GM23338 (cell line): ENCODE data around the gene ENPP4. TPM values are rescaled to one million over a fixed set of nuclear protein-coding genes. Genes with fewer than 3 reads are reported as not detected.

ENCODE experiments used
- ATAC-seq: fragments of 200-7000 bp; cut with Tn5 transposase; 3 replicates; pipeline ENCODE4 v1.9.1; 2020
- DNase-seq: peaks from one replicate; pipeline ENCODE4 v3.0.0-alpha.2; 2015; ENCODE audit warnings: low spot score
- H2AFZ ChIP-seq: fragments of 200-600 bp; sonication (generic); 2 replicates; pipeline ENCODE4 v1.8.0; 2016; ENCODE audit warnings: antibody characterized with exemption, mild to moderate bottlenecking, moderate library complexity
- H3F3A ChIP-seq: fragments of 200-600 bp; sonication (generic); replicated peaks from 2 replicates; pipeline ENCODE4 v1.8.0; 2017; ENCODE audit warnings: antibody characterized with exemption, mixed run types, low read depth
- H3K27ac ChIP-seq: fragments of 200-600 bp; sonication (generic); 2 replicates; pipeline ENCODE4 v1.6.1; 2016; ENCODE audit warnings: low read depth
- H3K27me3 ChIP-seq: fragments of 200-600 bp; sonication (generic); 2 replicates; pipeline ENCODE4 v1.8.0; 2016; ENCODE audit warnings: mild to moderate bottlenecking, mixed run types, moderate library complexity; ENCODE audit not compliant: insufficient read depth
- H3K36me3 ChIP-seq: fragments of 200-600 bp; sonication (generic); 2 replicates; pipeline ENCODE4 v1.8.0; 2016; ENCODE audit warnings: mild to moderate bottlenecking; ENCODE audit not compliant: insufficient read depth
- H3K4me1 ChIP-seq: fragments of 200-600 bp; sonication (generic); 2 replicates; pipeline ENCODE4 v1.8.0; 2016; ENCODE audit warnings: mild to moderate bottlenecking, moderate library complexity; ENCODE audit not compliant: insufficient read depth
- H3K4me2 ChIP-seq: fragments of 200-600 bp; sonication (generic); 2 replicates; pipeline ENCODE4 v1.7.1; 2017; ENCODE audit warnings: mixed run types
- H3K4me3 ChIP-seq: fragments of 200-600 bp; sonication (generic); 2 replicates; pipeline ENCODE4 v1.6.1; 2016; ENCODE audit warnings: mixed run types
- H3K79me2 ChIP-seq: fragments of 200-600 bp; sonication (generic); replicated peaks from 2 replicates; pipeline ENCODE4 v1.8.0; 2017; ENCODE audit warnings: mild to moderate bottlenecking; ENCODE audit not compliant: insufficient read depth
- H3K9me2 ChIP-seq: fragments of 200-600 bp; sonication (generic); 2 replicates; pipeline ENCODE4 v1.8.0; 2017; ENCODE audit not compliant: insufficient read depth
- H4K20me1 ChIP-seq: fragments of 200-600 bp; sonication (generic); replicated peaks from 2 replicates; pipeline ENCODE4 v1.8.0; 2017; ENCODE audit warnings: mild to moderate bottlenecking; ENCODE audit not compliant: insufficient read depth
- H3K27ac Mint-ChIP-seq: 2 replicates; pipeline ENCODE4 v1.8.0; 2020; ENCODE audit warnings: inconsistent platforms, mild to moderate bottlenecking, moderate library complexity, mixed read lengths
- H3K27me3 Mint-ChIP-seq: 3 replicates; pipeline ENCODE4 v1.8.0; 2022; ENCODE audit warnings: low read depth, mild to moderate bottlenecking, moderate library complexity, mixed read lengths, inconsistent platforms; ENCODE audit not compliant: insufficient read depth, poor library complexity
- H3K36me3 Mint-ChIP-seq: 3 replicates; pipeline ENCODE4 v1.8.0; 2021; ENCODE audit warnings: low read depth, mild to moderate bottlenecking, inconsistent platforms, moderate library complexity, mixed read lengths
- H3K4me1 Mint-ChIP-seq: 3 replicates; pipeline ENCODE4 v1.8.0; 2020; ENCODE audit warnings: mild to moderate bottlenecking, inconsistent platforms, mixed read lengths
- H3K4me3 Mint-ChIP-seq: 3 replicates; pipeline ENCODE4 v1.8.0; 2021; ENCODE audit warnings: moderate library complexity, mild to moderate bottlenecking, inconsistent platforms, mixed read lengths
- H3K9me3 Mint-ChIP-seq: 3 replicates; pipeline ENCODE4 v1.8.0; 2020; ENCODE audit warnings: moderate library complexity, mild to moderate bottlenecking, inconsistent platforms, mixed read lengths
- CREB1 ChIP-seq: fragments of 250-450 bp; sonication (Bioruptor Pico); IDR thresholded peaks from 2 replicates; pipeline ENCODE4 v1.5.0; 2020; ENCODE audit warnings: low read depth, mild to moderate bottlenecking, moderate library complexity
- EZH2 ChIP-seq: fragments of 200-600 bp; sonication (generic); IDR thresholded peaks from one replicate; pipeline ENCODE4 v1.8.0; 2017; ENCODE audit warnings: antibody characterized with exemption, mild to moderate bottlenecking, low read depth; ENCODE audit not compliant: unreplicated experiment
- EZH2phosphoT487 ChIP-seq: fragments of 200-600 bp; sonication (generic); IDR thresholded peaks from one replicate; pipeline ENCODE4 v1.8.1; 2018; ENCODE audit warnings: antibody characterized with exemption; ENCODE audit not compliant: unreplicated experiment
- JUNB ChIP-seq: IDR thresholded peaks from one replicate; pipeline ENCODE4 v1.6.1; 2016; ENCODE audit warnings: antibody characterized with exemption; ENCODE audit not compliant: unreplicated experiment
- NANOG ChIP-seq: IDR thresholded peaks from 2 replicates; pipeline ENCODE4 v1.6.1; 2016; ENCODE audit warnings: antibody characterized with exemption, borderline replicate concordance
- POLR2AphosphoS5 ChIP-seq: IDR thresholded peaks from 2 replicates; pipeline ENCODE4 v1.6.1; 2016; ENCODE audit warnings: antibody characterized with exemption, low read depth
- STAT1 ChIP-seq: IDR thresholded peaks from one replicate; pipeline ENCODE4 v1.6.1; 2016; ENCODE audit warnings: antibody characterized with exemption; ENCODE audit not compliant: unreplicated experiment
- ZNF114 ChIP-seq: fragments of 250-450 bp; sonication (Bioruptor Pico); IDR thresholded peaks from 2 replicates; pipeline ENCODE4 v1.5.0; 2020; ENCODE audit warnings: mild to moderate bottlenecking, moderate library complexity
- ZNF331 ChIP-seq: fragments of 250-450 bp; sonication (Bioruptor Pico); IDR thresholded peaks from 2 replicates; pipeline ENCODE4 v1.5.0; 2020; ENCODE audit warnings: low read depth, mild to moderate bottlenecking, moderate library complexity
- polyA plus RNA-seq: library from polyadenylated mRNA; unstranded; fragments of >200 nt; fragmentation: Nextera tagmentation; extraction: Ambion mirVana; gene quantifications from 2 replicates; pipeline ENCODE4 v1.2.1, GENCODE V29; 2016
- total RNA-seq: library from RNA; depleted of rRNA; stranded (reverse); fragments of >200 nt; shearing (Covaris generic); gene quantifications from 2 replicates; pipeline ENCODE4 v1.2.3, GENCODE V29; 2014
- TF ChIP-seq, protein P1 (sequence below): IDR thresholded peaks from 2 replicates; pipeline ENCODE4 v1.6.1; 2016; ENCODE audit warnings: antibody characterized with exemption
- TF ChIP-seq, protein P2 (sequence below): IDR thresholded peaks from one replicate; pipeline ENCODE4 v1.6.1; 2018; ENCODE audit warnings: antibody characterized with exemption; ENCODE audit not compliant: unreplicated experiment
- TF ChIP-seq, protein P3 (sequence below), 2 experiments: fragments of 200-600 bp in 1 of 2; sonication (generic) in 1 of 2; conservative IDR thresholded peaks; 2 replicates each; pipeline versions ENCODE4 v1.5.1 to v1.6.1; 2016 to 2017; ENCODE audit warnings: antibody characterized with exemption in 2 of 2, low read depth in 2 of 2, mild to moderate bottlenecking in 2 of 2, moderate library complexity in 1 of 2
- TF ChIP-seq, protein P4 (sequence below): fragments of 250-450 bp; sonication (Bioruptor Pico); IDR thresholded peaks from 2 replicates; pipeline ENCODE4 v1.5.0; 2020; ENCODE audit warnings: mild to moderate bottlenecking, moderate library complexity

Gene ENPP4
- total and polyA plus RNA-seq, 2 experiments from 2014 or later = 2.2 to 4.4 TPM

DNA sequence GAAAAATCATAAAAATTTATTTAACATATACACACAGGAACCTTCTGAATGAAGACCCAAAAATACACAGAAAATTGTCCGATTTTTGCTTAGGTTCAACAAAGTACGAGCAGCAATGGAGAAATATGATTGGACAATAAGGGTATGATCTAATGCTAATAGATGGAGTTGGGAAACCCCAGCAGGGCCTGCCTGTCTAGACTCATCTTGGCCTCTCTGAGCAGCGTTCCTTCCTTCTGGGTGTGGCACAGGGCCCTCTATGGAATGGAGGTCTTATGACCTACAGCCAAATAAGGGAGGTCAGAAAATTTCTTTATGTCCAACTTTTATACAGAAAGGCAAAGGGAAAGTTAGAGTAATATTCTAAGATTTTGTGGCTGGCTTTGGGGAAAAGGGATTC, 27.7 kb upstream of the ENPP4 start:
- peaks cover 4% of the 10 kb centered on the region for H3K27me3 Mint-ChIP-seq
- H3K4me3 Mint-ChIP-seq = no peak overlapping the region
- peaks cover 1% of the 10 kb centered on the region; the same call in 1 of the 3 replicates for H3K36me3 Mint-ChIP-seq
- H3K4me1 Mint-ChIP-seq = no peaks in the 10 kb centered on the region
- Histone ChIP-seq H3K4me2 (no peak overlapping the region), H2AFZ (no peak overlapping the region), H3K27me3 (no peaks in the 10 kb centered on the region), H3K79me2 (no peaks in the 10 kb centered on the region), H3K4me1 (no peaks in the 10 kb centered on the region), H3K36me3 (0 out of 2 replicates have a peak, but pooled peaks cover 4% of the 10 kb centered on the region), H3F3A (no peaks in the 10 kb centered on the region), H3K9me2 (no peaks in the 10 kb centered on the region; the same call in 1 of the 2 replicates), H3K27ac (no peak overlapping the region), H4K20me1 (no peaks in the 10 kb centered on the region), H3K4me3 (no peak overlapping the region)
- TF ChIP-seq, protein P1, sequence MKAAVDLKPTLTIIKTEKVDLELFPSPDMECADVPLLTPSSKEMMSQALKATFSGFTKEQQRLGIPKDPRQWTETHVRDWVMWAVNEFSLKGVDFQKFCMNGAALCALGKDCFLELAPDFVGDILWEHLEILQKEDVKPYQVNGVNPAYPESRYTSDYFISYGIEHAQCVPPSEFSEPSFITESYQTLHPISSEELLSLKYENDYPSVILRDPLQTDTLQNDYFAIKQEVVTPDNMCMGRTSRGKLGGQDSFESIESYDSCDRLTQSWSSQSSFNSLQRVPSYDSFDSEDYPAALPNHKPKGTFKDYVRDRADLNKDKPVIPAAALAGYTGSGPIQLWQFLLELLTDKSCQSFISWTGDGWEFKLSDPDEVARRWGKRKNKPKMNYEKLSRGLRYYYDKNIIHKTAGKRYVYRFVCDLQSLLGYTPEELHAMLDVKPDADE = no peak
- TF ChIP-seq EZH2phosphoT487 (no peak), ZNF114 (CRISPR knock-in tag) (no peak), POLR2AphosphoS5 (no peak), EZH2 (no peak), JUNB (no peak), STAT1 (no peak), NANOG (no peak), ZNF331 (CRISPR knock-in tag) (no peak), CREB1 (CRISPR knock-in tag) (no peak)
- TF ChIP-seq, protein P2, sequence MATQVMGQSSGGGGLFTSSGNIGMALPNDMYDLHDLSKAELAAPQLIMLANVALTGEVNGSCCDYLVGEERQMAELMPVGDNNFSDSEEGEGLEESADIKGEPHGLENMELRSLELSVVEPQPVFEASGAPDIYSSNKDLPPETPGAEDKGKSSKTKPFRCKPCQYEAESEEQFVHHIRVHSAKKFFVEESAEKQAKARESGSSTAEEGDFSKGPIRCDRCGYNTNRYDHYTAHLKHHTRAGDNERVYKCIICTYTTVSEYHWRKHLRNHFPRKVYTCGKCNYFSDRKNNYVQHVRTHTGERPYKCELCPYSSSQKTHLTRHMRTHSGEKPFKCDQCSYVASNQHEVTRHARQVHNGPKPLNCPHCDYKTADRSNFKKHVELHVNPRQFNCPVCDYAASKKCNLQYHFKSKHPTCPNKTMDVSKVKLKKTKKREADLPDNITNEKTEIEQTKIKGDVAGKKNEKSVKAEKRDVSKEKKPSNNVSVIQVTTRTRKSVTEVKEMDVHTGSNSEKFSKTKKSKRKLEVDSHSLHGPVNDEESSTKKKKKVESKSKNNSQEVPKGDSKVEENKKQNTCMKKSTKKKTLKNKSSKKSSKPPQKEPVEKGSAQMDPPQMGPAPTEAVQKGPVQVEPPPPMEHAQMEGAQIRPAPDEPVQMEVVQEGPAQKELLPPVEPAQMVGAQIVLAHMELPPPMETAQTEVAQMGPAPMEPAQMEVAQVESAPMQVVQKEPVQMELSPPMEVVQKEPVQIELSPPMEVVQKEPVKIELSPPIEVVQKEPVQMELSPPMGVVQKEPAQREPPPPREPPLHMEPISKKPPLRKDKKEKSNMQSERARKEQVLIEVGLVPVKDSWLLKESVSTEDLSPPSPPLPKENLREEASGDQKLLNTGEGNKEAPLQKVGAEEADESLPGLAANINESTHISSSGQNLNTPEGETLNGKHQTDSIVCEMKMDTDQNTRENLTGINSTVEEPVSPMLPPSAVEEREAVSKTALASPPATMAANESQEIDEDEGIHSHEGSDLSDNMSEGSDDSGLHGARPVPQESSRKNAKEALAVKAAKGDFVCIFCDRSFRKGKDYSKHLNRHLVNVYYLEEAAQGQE = no peak
- TF ChIP-seq, protein P3, sequence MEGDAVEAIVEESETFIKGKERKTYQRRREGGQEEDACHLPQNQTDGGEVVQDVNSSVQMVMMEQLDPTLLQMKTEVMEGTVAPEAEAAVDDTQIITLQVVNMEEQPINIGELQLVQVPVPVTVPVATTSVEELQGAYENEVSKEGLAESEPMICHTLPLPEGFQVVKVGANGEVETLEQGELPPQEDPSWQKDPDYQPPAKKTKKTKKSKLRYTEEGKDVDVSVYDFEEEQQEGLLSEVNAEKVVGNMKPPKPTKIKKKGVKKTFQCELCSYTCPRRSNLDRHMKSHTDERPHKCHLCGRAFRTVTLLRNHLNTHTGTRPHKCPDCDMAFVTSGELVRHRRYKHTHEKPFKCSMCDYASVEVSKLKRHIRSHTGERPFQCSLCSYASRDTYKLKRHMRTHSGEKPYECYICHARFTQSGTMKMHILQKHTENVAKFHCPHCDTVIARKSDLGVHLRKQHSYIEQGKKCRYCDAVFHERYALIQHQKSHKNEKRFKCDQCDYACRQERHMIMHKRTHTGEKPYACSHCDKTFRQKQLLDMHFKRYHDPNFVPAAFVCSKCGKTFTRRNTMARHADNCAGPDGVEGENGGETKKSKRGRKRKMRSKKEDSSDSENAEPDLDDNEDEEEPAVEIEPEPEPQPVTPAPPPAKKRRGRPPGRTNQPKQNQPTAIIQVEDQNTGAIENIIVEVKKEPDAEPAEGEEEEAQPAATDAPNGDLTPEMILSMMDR (conservative IDR thresholded peaks at IDR 0.05; ENCODE audit: low read depth in 2 of 2) = no peak
- TF ChIP-seq, protein P4, sequence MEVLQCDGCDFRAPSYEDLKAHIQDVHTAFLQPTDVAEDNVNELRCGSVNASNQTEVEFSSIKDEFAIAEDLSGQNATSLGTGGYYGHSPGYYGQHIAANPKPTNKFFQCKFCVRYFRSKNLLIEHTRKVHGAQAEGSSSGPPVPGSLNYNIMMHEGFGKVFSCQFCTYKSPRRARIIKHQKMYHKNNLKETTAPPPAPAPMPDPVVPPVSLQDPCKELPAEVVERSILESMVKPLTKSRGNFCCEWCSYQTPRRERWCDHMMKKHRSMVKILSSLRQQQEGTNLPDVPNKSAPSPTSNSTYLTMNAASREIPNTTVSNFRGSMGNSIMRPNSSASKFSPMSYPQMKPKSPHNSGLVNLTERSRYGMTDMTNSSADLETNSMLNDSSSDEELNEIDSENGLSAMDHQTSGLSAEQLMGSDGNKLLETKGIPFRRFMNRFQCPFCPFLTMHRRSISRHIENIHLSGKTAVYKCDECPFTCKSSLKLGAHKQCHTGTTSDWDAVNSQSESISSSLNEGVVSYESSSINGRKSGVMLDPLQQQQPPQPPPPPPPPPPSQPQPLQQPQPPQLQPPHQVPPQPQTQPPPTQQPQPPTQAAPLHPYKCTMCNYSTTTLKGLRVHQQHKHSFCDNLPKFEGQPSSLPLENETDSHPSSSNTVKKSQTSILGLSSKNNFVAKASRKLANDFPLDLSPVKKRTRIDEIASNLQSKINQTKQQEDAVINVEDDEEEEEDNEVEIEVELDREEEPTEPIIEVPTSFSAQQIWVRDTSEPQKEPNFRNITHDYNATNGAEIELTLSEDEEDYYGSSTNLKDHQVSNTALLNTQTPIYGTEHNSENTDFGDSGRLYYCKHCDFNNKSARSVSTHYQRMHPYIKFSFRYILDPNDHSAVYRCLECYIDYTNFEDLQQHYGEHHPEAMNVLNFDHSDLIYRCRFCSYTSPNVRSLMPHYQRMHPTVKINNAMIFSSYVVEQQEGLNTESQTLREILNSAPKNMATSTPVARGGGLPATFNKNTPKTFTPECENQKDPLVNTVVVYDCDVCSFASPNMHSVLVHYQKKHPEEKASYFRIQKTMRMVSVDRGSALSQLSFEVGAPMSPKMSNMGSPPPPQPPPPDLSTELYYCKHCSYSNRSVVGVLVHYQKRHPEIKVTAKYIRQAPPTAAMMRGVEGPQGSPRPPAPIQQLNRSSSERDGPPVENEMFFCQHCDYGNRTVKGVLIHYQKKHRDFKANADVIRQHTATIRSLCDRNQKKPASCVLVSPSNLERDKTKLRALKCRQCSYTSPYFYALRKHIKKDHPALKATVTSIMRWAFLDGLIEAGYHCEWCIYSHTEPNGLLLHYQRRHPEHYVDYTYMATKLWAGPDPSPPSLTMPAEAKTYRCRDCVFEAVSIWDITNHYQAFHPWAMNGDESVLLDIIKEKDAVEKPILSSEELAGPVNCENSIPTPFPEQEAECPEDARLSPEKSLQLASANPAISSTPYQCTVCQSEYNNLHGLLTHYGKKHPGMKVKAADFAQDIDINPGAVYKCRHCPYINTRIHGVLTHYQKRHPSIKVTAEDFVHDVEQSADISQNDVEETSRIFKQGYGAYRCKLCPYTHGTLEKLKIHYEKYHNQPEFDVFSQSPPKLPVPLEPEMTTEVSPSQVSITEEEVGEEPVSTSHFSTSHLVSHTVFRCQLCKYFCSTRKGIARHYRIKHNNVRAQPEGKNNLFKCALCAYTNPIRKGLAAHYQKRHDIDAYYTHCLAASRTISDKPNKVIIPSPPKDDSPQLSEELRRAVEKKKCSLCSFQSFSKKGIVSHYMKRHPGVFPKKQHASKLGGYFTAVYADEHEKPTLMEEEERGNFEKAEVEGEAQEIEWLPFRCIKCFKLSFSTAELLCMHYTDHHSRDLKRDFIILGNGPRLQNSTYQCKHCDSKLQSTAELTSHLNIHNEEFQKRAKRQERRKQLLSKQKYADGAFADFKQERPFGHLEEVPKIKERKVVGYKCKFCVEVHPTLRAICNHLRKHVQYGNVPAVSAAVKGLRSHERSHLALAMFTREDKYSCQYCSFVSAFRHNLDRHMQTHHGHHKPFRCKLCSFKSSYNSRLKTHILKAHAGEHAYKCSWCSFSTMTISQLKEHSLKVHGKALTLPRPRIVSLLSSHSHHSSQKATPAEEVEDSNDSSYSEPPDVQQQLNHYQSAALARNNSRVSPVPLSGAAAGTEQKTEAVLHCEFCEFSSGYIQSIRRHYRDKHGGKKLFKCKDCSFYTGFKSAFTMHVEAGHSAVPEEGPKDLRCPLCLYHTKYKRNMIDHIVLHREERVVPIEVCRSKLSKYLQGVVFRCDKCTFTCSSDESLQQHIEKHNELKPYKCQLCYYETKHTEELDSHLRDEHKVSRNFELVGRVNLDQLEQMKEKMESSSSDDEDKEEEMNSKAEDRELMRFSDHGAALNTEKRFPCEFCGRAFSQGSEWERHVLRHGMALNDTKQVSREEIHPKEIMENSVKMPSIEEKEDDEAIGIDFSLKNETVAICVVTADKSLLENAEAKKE (CRISPR knock-in tag) = no peak
- ATAC-seq (no peak), DNase-seq (no peak)
- H3K27ac Mint-ChIP-seq = no peak overlapping the region
- peaks cover 5% of the 10 kb centered on the region; the same call in 2 of the 3 replicates for H3K9me3 Mint-ChIP-seq
